A673 (cell line): ENCODE data around the gene MEGF8. TPM values are rescaled to one million over a fixed set of nuclear protein-coding genes. Genes with fewer than 3 reads are reported as not detected.

Experiments used
- BruUV-seq: library from RNA; stranded (reverse); fragments of 400-500 nt; replicated peaks from 2 replicates; lab custom pipeline; 2021; lab: Mats Ljungman, UMichigan
- CTCF ChIA-PET: fragments of 300-600 bp; sonication (Branson Sonifier 250); formaldehyde crosslinking; loops from one replicate; lab custom pipeline; 2022; ENCODE audit warnings: antibody characterized with exemption; lab: Charles Lee
- POLR2A ChIA-PET: fragments of 300-600 bp; sonication (Branson Sonifier 250); formaldehyde crosslinking; loops from one replicate; lab custom pipeline; 2022; ENCODE audit warnings: antibody characterized with exemption; ENCODE audit not compliant: low non-redundant PET; lab: Charles Lee
- DNase-seq: peaks from one replicate; pipeline ENCODE4 v3.0.0-alpha.2; 2015; ENCODE audit warnings: low spot score
- H3K27ac ChIP-seq: fragments of 200-600 bp; sonication (generic); 2 replicates; pipeline ENCODE4 v1.5.1; 2016; ENCODE audit warnings: mixed run types, low read depth, mild to moderate bottlenecking, mixed read lengths, antibody characterized with exemption, low read length; ENCODE audit not compliant: poor library complexity, severe bottlenecking
- H3K27me3 ChIP-seq: fragments of 200-600 bp; sonication (generic); replicated peaks from 2 replicates; pipeline ENCODE4 v1.6.1; 2017; ENCODE audit warnings: mixed run types, low read depth, mild to moderate bottlenecking, mixed read lengths, antibody characterized with exemption, low read length; ENCODE audit not compliant: insufficient read depth, poor library complexity
- H3K36me3 ChIP-seq: fragments of 200-600 bp; sonication (generic); 2 replicates; pipeline ENCODE4 v1.6.1; 2016; ENCODE audit warnings: mixed run types, mild to moderate bottlenecking, mixed read lengths, antibody characterized with exemption, low read length; ENCODE audit not compliant: insufficient read depth, poor library complexity, severe bottlenecking
- H3K4me1 ChIP-seq: fragments of 200-600 bp; sonication (generic); 2 replicates; pipeline ENCODE4 v1.6.1; 2017; ENCODE audit warnings: mixed run types, mild to moderate bottlenecking, mixed read lengths, antibody characterized with exemption, low read length; ENCODE audit not compliant: insufficient read depth, poor library complexity, severe bottlenecking
- H3K4me3 ChIP-seq: fragments of 200-600 bp; sonication (generic); 2 replicates; pipeline ENCODE4 v1.5.1; 2016; ENCODE audit warnings: low read depth, mixed run types, mild to moderate bottlenecking, mixed read lengths, low read length; ENCODE audit not compliant: poor library complexity, severe bottlenecking
- H3K9me3 ChIP-seq: fragments of 200-600 bp; sonication (generic); 2 replicates; pipeline ENCODE4 v1.6.1; 2016; ENCODE audit warnings: mixed run types, low read depth, mild to moderate bottlenecking, mixed read lengths, antibody characterized with exemption, low read length; ENCODE audit not compliant: poor library complexity, severe bottlenecking
- EZH2 ChIP-seq: fragments of 200-600 bp; sonication (generic); IDR thresholded peaks from 2 replicates; pipeline ENCODE4 v1.6.1; 2017; ENCODE audit warnings: borderline replicate concordance, low read depth, mild to moderate bottlenecking, mixed read lengths, antibody characterized with exemption, low read length; ENCODE audit not compliant: poor library complexity, severe bottlenecking
- intact Hi-C: fragments of 100-400 bp; cut with micrococcal nuclease; formaldehyde crosslinking; loops from one replicate; pipeline ENCODE4 v1.10.0; 2022; ENCODE audit not compliant: unreplicated experiment
- total RNA-seq: library from RNA; stranded (reverse); gene quantifications from 2 replicates; pipeline ENCODE4 v1.2.3, GENCODE V29; 2021
- TF ChIP-seq, protein P1 (sequence below): fragments of 300-800, 200-600 bp; sonication (generic); conservative IDR thresholded peaks from 2 replicates; pipeline ENCODE4 v1.5.1; 2017; ENCODE audit warnings: low read depth, mild to moderate bottlenecking, antibody characterized with exemption, low read length, moderate library complexity, mixed read lengths

Gene MEGF8
- total RNA-seq, 1 experiment from 2014 or later, result 28.5 TPM

DNA sequence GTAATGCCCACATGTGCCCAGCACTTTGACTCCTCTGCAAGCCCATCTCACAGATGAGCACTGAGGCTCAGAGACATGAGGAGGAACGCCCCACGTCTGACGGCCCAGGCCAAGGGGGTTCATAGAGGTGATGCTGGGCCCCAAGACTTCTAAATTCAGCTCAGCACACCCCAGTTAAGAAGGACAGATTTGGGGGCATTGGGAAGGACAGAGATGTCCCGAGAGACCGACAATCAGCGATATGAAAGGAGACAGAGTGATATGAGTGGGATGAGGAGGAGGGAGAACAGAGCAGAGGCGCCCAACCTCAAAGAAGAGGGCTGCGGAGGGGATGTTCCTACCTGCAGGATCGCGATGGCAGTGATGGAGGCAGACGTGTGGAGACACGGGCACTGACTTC is 64.5 kb downstream of the MEGF8 start, which contains the start of gene CNFN:
Gene CNFN (minus strand): TSS at position 399 of the 400 bp plus-strand sequence. CDS start 1,260 bp downstream, outside the sequence.
- ChIA-PET CTCF (no interaction called here), POLR2A (no interaction called here)
- no peaks in the 10 kb centered on the region for H3K9me3 ChIP-seq
- DNase-seq, result no peak
- peaks cover 28% of the 10 kb centered on the region for H3K27me3 ChIP-seq
- no peak within 1 kb of the TSS for H3K4me3 ChIP-seq
- TF ChIP-seq, protein P1, sequence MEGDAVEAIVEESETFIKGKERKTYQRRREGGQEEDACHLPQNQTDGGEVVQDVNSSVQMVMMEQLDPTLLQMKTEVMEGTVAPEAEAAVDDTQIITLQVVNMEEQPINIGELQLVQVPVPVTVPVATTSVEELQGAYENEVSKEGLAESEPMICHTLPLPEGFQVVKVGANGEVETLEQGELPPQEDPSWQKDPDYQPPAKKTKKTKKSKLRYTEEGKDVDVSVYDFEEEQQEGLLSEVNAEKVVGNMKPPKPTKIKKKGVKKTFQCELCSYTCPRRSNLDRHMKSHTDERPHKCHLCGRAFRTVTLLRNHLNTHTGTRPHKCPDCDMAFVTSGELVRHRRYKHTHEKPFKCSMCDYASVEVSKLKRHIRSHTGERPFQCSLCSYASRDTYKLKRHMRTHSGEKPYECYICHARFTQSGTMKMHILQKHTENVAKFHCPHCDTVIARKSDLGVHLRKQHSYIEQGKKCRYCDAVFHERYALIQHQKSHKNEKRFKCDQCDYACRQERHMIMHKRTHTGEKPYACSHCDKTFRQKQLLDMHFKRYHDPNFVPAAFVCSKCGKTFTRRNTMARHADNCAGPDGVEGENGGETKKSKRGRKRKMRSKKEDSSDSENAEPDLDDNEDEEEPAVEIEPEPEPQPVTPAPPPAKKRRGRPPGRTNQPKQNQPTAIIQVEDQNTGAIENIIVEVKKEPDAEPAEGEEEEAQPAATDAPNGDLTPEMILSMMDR, result no peak
- TF ChIP-seq EZH2, result no peak
- H3K4me1 ChIP-seq, result peaks cover 3% of the 10 kb centered on the region
- intact Hi-C loops, result no loop called here
- no TSS peak for BruUV-seq
- H3K27ac ChIP-seq, result no peak within 1 kb of the TSS
- H3K36me3 ChIP-seq, result no peaks in the 10 kb centered on the region

DNA sequence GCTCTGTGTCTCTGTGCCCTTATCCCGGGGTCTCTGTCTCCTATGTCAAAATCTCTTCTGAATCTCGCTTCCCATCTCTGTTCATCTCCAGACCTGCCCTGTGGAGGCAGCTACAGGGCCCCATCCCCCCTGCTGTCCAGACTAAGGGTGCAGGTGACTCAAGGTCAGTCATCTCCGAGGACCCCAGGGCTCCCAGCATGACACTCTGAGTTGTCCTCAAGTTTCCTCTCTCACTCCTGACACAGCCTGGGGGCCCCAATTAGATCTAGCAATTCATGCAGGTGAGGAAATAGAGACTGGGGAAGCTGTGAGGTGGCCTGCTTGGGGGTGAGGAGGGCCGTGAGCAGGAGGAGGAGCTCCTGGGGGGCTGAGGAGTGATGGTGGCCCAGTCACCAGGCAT is 66.7 kb downstream of the MEGF8 start:
- no peak for TF ChIP-seq EZH2
- TF ChIP-seq, protein P1, result no peak
- no TSS peak for BruUV-seq

DNA sequence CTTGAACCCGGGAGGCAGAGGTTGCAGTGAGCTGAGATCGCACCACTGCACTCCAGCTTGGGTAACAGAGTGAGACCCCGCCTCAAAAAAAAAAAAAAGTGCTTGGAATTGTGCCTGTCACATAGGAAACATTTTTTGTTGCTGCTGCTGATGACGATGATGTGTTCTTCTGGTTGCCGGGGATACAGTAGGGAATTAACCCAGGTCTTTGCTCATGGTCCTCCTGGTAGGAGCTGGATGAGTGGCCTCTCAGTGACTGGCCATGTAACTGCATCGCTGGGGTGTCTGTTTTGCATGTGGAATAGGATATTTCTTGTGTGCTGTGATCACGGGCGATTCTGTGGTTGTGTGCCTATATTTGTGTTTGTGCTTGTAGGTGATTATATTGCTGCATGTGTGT is 69.3 kb downstream of the MEGF8 start:
- no peak overlapping the region for H3K27ac ChIP-seq
- ChIA-PET CTCF (no interaction called here), POLR2A (no interaction called here)
- BruUV-seq, result no TSS peak
- intact Hi-C loops, result no loop called here
- no peaks in the 10 kb centered on the region for H3K36me3 ChIP-seq
- no peak overlapping the region for H3K4me3 ChIP-seq
- peaks cover 10% of the 10 kb centered on the region for H3K4me1 ChIP-seq
- TF ChIP-seq, protein P1, result no peak
- no peak for TF ChIP-seq EZH2
- no peaks in the 10 kb centered on the region for H3K9me3 ChIP-seq
- peaks cover 23% of the 10 kb centered on the region for H3K27me3 ChIP-seq
- DNase-seq, result no peak

More for the DNA sequence above, 66.7 kb downstream of the MEGF8 start:
- intact Hi-C loops, result no loop called here
- Histone ChIP-seq H3K27ac (no peak overlapping the region), H3K4me1 (peaks cover 6% of the 10 kb centered on the region), H3K27me3 (peaks cover 28% of the 10 kb centered on the region), H3K4me3 (no peak overlapping the region), H3K9me3 (no peaks in the 10 kb centered on the region), H3K36me3 (no peaks in the 10 kb centered on the region)
- CTCF ChIA-PET, result no interaction called here
- DNase-seq, result no peak
- POLR2A ChIA-PET, result no interaction called here
